ENCODE results near the gene PINLYP.

Gene PINLYP

DNA sequence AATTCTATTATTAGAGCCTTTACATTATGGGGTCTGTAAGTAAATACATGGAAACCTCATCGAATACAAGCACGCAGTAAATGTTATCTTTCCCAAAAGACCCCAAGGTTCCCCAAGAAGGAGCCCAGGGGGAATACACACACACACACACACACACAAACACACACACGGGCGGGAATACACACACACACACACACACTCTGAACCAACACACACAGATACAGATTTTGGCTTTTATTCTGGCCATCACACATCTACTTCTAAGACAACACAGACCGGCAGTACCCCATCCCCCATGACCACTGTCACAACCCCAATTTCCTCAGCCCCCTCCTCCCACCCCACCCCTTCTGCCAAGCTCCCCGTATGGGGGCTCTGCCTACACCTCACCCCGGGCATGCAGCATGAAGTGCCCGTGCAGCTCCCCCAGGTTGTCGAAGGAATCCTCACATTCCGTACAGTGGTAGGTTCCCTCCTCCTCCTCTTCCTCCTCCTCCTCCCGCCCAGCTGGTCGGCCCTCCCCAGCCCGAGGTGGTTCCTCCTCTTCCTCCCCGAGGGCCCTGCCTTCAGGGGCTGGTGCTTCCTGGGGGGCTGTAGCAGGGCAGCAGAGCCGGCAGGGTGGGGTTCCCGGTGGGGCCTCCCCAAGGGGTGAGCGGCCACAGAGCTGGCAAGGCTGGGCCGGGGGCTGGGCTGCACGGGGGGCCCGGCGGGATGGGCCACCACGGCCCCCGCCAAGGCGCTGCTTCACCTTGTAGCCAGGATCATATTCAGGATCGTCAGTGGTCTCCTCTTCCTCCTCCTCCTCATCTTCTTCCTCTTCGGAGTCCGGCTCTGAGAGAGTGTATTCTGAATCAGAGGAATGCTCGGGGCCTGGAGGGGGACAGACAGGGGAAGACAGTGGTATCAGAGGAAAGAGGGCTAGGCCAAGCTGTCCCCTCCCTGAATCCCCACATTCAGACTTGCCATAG, 31.9 kb downstream of the PINLYP start:
- DNase-seq, result no peak

DNA sequence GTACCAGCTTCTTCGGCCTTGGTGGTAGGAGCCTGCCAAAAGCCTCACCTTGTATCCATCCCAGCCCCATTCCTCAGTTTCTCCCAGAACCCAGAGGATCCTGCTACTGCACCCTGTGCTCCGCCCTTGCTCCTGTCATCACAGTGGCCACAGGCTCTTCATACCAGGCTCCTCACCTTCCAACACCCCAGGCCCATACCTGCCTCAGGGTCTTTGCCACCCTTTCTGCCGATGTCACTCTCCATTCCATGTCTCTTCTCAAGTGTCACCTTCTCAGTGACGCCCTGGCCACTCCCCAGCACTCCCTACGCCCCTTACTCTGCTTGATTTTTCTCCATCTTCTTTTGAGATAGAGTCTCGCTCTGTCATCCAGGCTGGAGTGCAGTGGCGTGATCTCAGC, 34.3 kb downstream of the PINLYP start:
- DNase-seq, result no peak

DNA sequence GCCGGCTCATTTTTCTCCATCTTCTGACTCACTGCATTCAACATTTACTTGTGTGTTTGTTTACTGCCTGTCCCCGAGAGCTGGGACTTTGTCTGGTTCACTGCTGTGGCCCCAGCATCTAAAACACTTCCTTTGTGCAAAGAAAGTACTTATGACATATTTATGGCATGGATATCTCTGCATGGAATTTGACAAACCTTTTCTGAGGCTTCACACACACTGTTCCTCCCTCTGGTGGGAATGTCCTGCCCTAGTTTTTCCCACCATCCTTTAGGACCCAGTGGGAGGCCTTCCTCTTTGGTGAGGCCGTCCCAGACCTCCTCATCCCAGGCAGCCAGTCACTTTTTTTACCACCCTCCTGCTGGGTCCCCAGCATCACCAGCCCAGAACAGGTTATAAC, 34.9 kb downstream of the PINLYP start:
- no peak for DNase-seq

DNA sequence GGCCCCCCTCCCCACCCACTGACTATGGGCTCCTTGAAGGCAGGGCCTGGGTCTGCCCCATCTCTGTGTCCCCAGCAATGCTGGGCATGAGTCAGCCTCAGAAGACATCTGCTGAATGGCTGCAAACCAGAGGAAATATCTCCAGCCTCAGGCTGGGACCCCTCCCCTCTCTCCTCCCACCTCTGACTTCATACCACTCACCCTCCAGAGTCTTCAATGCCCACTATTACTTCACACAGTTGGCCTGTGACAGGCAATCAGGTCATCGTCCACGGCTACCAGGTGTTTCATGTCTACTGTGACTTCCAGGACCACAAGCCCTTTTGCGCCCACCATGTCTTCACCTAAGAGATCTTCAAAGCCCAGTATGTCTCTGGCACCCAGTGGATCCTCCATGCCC, 36.2 kb downstream of the PINLYP start, which contains the start of gene SRRM5:
Gene SRRM5 (plus strand): TSS at position 301 of the 400 bp plus-strand sequence. CDS start 34 bp downstream, at position 335.
- no peak for DNase-seq

DNA sequence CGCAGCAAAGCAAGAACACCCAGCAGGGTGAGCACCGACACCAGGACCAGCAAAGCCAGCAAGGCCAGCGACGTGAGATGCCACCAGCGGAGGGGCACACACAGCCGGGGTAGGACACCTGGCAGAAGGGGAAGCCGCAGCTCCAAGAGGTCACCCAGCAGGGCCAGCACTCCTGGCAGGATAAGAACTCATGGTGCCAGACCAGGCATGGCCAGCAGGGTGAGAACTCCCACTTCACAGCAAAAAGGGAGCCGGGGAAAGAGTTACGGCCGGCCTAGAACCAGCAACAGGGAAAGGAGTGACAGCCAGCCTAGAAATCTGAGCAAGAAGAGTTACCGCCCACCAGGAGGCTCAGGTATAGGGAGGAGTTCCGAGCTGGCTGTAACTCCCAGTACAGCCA, 36.8 kb downstream of the PINLYP start:
- no peak for DNase-seq

DNA sequence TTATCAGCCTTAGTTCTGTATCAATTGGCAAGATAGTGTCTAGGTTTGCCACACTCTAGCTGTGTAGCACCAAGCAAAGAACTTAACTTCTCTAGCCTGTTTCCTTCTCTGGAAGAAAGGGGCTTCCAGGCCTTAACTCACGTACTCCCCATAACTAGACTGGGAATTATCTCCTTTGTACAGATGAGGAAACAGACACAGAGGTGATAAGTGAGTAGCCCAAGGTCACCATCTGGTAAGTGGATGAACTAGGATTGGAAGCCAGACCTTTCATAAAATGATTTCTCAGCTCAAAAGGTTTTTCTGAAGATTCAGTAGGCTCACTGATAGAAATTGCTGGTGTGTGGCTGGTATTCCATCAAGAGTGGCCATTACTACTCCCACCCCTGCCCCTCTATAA, 40.7 kb downstream of the PINLYP start:
- no peak for DNase-seq

DNA sequence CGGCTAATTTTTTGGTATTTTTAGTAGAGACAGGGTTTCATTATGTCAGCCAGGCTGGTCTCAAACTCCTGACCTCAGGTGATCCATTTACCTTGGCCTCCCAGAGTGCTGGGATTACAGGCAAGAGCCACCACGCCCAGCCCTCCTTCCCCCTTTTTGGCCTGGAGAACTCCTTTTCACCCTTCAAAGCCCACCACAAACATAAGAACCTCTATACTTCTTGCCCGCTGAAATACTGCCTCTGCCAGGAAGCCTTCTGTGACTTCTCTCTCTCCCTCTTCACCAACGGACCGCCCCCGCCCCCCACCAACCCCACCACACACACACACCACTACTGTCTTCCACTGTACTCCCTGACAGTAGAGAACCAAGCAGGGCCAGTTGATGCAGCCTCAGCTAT, 41.4 kb downstream of the PINLYP start:
- DNase-seq, result no peak

DNA sequence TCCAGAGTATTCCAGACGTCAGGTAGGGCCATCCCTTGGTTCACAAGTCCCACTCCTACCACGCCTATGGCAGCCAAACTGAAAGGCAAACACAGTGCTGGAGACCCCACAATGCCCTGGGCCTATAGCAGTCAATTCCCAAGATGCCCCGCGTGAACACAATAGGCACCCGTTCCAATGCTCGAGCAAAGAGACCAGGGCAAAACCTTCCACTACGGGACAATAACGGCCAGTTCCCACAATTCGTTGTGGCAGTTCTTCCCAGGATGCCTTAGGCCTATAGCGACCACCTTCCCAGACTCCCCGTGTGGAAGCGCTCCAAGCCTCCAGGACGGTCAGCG, 43.3 kb downstream of the PINLYP start:
- DNase-seq, result peak; percentile 87

DNA sequence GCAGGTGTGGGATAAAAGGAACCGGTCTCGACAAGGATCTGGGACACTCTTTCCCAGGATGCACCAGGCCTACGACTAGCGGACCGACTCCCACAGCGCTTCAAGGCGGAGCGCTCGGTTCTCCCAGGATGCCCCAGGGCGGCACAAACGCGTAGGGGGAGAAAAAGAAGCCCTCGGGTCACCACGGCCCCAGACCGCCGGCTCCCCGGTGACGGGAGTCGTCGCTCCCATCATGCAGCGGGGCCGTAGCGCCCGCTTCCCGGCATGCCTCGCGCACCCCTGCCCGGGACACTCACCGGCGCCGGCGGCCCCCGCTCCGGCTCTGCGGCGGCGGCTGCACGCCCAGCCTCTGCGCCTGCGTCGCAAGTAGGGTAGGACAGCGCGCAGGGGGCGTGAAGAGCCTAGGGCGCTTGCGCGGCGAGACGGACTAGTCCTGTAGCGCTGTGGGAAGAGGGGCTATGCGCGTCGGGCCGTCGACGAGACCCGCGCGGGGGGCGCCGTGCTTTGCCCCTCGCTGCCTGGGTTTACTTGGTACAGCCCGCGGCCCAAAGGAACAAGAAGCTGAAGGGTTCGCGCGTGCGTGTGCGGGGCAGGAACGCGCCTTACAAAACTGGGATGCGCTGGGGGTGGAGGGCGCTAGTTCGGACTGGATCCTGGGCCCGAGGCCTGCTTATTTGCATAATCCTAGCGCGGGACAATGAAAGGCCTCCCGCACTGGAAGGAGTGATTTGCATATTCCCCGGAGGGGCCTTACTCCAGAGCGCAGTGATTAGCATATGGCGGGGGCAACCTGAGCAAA, 43.9 kb downstream of the PINLYP start, which contains the start of gene ZNF428:
Gene ZNF428 (minus strand): TSS at position 368 of the 799 bp plus-strand sequence. CDS start 5,325 bp downstream, outside the sequence.
- peak; percentile 96 for DNase-seq

DNA sequence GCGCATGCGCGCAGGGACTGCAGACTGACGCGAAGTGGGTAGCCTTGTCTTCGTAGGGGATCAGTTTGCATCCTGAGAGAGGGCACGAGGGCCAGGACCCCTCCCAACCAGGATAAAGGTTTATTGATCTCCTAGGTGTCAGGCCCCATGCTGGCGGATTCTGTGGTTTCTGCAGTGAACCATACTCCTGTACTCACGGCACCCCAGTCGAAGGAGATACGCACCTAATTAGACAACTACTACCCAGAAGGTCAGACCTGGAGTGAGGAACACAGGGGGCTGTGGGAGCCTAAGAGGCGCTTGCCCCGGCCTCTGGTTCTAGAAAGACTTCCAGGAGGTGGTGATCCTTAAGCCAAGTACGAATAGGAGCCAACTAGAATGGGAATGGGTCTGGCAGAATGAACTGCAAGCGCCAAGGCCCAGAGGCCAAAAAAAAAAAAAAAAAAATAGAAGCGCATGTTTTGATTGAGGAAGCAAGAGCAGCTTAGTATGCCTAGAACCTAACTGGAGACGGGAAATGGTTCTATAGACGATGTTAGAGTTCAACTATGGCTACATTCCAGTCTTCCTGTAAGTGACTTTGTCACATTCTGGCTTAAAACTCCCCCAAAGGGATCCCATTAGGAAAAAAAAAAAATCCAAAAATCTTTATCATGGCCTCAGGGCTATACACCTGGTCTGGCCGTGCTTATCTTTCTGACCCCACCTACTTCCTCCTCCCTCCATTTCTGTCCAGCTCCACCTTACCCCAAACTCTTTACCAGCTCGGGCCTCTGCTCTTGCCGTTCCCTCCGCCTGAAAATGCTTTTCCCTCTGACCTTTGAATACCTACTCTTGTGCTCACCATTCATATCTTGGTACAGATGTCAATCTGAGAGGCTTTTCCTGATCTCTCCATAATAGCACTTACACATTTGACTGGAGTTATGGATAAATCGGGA, 44.7 kb downstream of the PINLYP start:
- no peak for DNase-seq

DNA sequence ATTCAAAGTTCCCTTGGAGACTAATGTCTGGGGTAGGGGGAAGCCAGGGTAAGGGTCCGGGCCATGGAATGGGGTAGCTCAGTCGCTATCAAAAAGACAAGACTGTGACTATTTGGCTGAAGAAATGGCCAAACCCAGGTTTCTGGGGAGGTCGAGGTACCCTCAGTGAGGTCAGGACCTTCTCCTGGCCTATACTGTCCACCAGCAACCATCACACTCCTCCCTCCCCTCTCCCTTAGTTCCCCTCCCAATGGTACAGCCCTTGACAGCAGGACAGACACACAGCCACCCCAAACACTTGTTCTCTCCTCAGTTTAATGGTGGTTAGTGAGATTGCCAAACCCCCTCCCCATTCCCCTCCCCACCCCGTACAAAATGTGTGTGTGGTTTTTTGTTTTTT, 46.5 kb downstream of the PINLYP start:
- no peak for DNase-seq

DNA sequence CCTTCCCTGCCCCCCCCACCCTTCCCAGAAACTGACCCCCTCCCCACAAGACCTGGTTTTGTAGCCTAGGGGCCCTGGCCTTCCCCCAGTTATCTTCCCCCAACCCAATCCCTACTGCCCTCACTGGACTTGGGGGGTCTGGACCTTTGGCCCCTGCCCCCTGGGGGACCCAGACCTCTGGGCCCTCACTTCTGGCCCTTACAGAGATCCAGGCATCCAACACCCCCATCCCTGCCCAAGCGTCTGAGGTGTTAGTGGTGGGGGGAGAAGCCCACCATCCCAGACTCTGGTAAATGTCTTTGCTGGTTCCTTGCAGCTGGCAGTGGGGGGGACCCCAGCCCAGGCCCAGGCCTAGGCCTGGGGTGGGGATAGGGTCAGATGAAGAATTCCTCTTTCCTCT, 47.4 kb downstream of the PINLYP start:
- DNase-seq, result no peak

DNA sequence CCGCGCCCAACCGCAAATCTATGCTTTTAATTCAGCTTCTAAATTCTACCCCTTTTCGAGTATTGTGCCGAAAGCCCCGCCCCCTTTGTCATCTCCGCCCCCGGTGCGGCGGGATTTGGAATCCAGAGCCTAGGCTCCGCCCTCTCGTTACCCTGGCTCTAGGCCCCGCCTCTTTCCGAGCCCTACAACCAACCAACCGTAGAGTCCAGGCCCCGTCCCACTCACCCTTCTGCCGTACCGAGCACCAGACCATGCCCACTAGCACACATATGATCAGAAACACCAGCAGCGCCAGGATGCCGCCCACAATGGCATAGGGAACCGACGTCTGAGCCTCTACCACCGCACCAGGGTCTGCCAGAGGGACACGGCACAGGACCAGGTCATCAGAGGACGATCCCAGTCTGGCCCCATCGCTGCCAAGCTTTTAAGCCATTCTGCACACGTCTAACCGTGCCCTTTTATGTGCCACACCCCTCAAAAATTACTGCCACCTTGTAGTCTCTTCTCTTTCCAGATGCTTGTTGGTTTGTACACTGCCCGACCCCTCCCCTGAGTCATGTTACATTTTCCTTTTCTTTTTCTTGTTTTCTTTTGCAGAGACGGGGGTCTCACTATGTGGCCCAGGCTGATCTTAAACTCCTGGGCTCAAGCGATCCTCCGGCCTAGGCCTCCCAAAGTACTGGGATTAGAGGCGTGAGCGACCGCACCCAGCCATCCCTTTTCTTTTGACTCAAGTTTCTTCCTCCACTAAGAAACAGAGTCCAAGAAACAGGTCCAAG, 48.5 kb downstream of the PINLYP start:
- no peak for DNase-seq

DNA sequence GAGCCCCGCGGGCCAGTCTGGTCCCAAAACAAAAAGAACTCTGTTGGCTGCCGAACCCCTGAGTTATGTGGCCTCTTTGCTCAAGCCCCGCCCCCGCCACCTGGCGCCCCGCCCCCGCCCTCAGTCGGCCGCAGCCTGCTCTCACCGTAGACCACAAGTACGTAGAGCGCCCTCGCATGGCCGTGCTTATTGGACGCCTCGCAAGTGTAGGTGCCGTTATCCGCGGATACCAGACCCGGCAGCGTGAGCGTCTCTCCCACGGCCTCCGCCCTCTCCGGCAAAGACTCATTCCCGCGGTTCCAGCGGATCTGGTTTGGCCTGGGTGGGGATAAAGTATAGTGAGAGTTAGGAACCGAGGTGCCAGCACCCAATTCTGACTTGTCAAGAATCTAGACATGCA, 49.3 kb downstream of the PINLYP start:
- no peak for DNase-seq

DNA sequence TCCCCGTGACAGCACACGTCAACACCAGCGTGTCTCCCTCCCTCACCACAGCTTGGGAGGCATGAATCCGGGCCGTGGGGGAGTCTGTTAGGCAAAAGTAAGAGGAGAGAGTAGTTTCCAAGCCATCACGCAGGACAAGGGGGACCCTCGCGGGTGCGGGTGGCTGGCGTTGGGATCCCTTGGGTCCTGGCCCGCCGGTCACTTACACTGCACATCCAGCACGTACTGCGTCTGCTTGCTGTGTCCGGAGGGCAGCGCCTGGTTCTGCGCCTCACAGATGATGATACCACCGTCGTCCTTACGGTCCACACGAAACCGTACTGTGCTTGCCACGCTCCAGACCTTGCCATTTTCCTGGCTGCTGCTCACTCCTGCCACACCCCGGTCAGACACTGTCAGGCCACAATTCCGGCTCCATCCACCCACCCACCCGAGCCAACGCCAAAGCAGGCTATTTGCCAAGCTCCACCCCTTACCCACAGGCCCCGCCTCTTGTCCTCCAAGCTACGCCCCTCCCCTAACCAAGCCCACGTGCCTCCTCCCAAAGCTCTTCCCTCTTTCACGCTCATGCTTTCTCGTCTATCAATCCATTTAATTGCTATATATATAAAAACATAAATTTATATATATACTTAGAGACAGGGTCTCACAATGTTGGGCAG, 50.4 kb downstream of the PINLYP start:
- no peak for DNase-seq

DNA sequence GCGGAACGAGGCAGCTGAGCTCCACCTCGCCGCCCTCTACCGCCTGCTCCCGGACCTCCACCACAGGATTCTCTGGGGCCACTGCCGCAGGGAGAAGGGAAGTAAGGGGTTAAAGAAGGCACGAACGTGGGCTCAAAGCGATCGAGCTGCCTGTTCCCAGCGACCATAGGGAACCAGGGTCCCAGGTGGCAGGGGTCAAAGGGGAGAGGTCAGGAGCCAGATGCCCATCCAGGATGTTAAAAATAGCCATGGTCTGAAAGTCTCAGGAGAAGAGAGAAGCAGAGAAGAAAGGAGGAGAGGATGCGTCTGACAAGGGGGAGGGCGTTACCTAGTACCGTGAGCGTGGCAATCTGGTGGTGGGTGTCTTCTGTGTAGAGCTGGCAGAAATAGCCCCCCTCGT, 51.2 kb downstream of the PINLYP start:
- no peak for DNase-seq

DNA sequence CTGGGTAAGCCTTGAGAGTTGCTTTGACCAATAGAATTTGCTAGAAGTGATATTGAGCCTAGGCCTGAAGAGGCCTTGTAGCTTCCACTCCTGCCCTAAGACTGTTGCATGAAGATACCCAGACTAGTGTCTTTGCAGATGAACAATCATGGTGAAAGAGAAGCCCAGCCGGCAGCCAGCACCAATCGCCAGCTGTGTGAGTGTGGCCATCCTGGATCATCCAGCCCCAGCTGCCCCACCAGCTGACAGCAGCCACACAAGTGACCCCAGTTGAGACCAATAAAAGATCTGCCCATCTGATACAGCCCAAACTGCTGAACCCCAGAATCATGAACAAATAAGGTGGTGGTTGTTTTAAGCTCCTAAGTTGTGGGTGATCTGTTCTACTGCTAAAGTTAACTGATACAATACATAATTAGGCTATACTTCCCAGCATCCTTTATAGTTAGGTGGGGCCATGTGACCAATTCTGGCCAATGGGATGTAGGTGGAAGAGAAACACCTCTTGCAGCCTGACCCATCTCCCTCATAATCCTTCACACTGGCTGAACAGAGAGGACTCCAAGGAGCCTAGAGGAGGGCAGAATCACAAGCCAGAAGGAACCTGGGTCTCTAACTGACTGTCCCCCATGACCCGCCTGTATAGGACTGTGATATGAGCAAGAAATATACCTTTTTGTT, 53.2 kb downstream of the PINLYP start:
- no peak for DNase-seq

DNA sequence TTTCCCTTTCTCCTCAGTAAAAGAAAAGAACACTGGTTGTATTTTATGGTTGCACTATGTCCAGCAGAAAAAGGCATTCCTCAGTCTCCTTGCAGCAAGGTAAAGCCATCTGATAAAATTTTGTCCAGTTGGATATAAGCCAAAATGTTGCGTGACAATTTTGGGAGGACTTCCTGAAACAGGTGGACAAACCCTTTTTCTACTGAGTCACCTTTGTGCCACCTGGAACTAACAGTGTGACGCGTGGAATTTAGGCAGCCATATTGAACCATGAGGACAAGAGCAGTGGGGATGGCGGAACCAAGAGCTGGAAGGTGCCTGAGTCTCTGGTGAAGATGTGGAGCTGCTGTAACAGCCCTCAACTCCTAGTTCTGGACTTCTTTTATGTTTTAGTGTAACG, 55.9 kb downstream of the PINLYP start:
- no peak for DNase-seq
